ENCODE measurements around the gene C1QTNF5. TPM values are rescaled to one million over a fixed set of nuclear protein-coding genes. Genes with fewer than 3 reads are reported as not detected.
A peak's percentile ranks its signal among the peaks of the same experiment; 100 is the strongest.

The C1QTNF5 gene
- total and polyA plus RNA-seq, 2 experiments from 2014 or later, result 5.8 to 8.0 TPM

DNA sequence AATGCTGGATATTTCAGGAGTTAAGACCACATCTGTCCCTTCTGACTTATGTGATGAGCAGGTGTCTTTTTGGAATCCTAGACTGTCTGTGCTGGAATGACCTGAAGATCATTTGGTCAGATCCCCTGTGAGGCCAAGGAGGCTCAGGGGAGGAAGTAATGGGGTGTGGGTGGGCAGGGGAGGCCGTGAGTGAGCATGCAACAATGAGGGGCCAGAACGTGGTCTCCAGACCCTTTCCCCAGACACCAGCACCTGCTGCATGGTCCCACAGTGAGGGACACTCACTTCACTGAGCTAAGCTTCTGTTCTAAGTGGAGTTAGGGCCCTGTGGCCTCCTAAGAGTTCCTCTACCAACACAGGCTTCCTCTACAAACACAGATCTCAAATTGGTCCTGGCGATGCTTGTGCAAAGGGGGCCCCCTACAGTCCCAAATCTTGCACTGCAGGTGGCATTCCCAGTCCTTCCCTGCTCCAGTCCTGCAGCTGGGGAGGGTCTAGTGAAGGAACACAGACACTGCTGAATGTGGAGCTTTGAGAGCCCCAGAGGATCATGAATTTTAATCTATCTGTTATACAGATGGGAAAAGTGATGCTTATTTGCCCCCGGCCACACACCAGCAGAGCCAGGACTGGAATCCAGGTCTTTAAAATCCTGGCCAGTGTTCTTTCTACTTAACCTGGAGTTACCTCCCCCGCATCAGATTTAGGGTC is 33.4 kb upstream of the C1QTNF5 start:
- H3K9me3 ChIP-seq (ENCODE audit: low read depth), result no peaks in the 10 kb centered on the region

DNA sequence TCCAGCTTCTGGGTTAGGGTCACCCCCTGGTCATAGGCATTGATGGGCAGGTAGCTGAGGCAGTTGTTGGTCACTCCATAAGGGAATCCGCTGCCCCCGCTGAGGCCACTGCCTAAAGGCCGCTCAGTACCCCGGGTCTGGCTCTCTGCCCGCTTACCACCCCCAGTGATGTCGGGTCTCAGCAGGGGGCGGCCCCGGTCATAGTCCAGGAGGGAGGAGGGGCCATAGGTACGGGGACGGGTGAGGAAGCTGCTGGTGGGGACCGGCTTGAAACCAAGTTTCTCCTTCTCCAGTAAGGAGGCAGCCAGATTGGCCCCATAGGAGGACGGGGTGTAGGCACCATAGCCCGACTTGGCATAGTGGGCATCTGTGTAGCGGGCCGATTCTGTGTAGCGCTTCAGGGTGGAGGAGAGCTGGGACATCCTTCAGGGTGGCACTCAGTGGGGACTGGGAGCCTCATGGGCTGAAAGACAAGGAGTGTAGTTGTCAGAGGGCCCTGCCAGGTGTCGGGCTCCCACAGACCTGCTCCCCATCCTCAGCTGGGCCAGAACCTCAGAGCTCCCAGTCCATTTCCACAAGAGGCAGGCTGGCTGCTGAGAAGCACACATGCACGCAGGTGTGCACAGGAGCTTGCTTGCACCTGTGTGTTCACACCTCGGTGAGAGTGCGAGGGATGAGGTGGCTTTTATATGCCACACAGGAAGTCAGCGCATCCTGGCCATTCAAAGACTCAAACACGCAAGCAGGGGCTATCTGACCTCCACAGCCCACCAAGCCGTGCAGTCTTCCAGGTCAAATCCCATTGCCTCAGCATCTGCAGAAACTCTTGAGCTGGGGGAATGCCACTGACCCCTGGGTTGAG is 32.6 kb upstream of the C1QTNF5 start:
- H3K27me3 ChIP-seq, result no peaks in the 10 kb centered on the region
- no peaks in the 10 kb centered on the region for H3K36me3 ChIP-seq
- no peaks in the 10 kb centered on the region for H3K9me3 ChIP-seq (ENCODE audit: low read depth)
- H3K27ac ChIP-seq, result no peak overlapping the region
- TF ChIP-seq, protein P1, sequence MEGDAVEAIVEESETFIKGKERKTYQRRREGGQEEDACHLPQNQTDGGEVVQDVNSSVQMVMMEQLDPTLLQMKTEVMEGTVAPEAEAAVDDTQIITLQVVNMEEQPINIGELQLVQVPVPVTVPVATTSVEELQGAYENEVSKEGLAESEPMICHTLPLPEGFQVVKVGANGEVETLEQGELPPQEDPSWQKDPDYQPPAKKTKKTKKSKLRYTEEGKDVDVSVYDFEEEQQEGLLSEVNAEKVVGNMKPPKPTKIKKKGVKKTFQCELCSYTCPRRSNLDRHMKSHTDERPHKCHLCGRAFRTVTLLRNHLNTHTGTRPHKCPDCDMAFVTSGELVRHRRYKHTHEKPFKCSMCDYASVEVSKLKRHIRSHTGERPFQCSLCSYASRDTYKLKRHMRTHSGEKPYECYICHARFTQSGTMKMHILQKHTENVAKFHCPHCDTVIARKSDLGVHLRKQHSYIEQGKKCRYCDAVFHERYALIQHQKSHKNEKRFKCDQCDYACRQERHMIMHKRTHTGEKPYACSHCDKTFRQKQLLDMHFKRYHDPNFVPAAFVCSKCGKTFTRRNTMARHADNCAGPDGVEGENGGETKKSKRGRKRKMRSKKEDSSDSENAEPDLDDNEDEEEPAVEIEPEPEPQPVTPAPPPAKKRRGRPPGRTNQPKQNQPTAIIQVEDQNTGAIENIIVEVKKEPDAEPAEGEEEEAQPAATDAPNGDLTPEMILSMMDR (IDR thresholded peaks at IDR 0.05; ENCODE audit: low read depth, low read length), result no peak
- peaks cover 86% of the 10 kb centered on the region for H3K4me1 ChIP-seq (ENCODE audit: low read depth)
- DNase-seq (ENCODE audit: low read depth in 1 of 2, low spot score in 1 of 2), result no peak
- no peak overlapping the region for H3K4me3 ChIP-seq

More for the DNA sequence above, 33.4 kb upstream of the C1QTNF5 start:
- Histone ChIP-seq H3K27me3 (no peaks in the 10 kb centered on the region), H3K4me3 (no peak overlapping the region), H3K27ac (no peak overlapping the region), H3K4me1 (ENCODE audit: low read depth) (peaks cover 85% of the 10 kb centered on the region), H3K36me3 (no peaks in the 10 kb centered on the region)
- TF ChIP-seq, protein P1 (IDR thresholded peaks at IDR 0.05; ENCODE audit: low read depth, low read length), result peak; percentile 96
- peak; percentile 83 to 89 for DNase-seq (ENCODE audit: low read depth in 1 of 2, low spot score in 1 of 2)

DNA sequence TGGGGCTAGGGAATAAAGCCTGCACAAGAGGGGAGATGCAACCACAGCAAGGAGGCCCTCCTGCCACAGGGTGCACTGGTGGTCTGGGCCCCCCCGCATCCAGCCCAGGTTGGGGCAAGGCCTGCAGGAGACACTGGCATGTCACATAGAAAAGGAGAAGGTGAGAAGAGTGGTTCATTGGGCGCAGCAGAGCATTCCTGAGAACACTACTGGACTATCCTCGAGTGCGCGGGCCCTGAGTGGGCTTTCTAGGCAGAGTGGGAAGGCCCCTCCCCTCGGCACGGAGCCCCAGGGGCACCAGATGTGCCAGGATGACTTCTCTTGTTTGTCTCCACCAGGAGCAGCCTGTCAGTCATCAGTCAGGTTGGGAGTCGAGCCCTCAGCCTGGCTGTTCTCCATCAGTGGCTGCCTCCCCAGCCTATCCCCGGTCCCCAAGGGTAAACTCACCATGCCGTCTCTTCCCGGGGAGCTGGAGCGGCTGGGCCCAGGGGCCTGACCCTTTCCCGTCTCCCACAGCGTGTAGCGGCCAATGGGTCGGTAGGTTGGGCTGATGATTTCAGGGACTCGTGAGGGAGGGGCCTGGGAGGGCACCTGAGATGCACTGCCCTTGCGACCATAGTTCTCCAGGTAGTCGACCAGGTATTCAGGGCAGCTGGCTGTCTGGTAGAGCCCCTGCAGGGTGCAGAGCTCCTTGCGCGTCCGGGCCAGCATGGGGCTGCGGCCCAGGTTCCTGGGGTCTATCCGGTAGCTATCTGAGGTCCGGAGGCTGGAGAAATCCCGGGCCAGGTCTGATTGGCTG is 31.8 kb upstream of the C1QTNF5 start:
- Histone ChIP-seq H3K4me3 (no peak overlapping the region), H3K4me1 (ENCODE audit: low read depth) (peaks cover 86% of the 10 kb centered on the region), H3K9me3 (ENCODE audit: low read depth) (no peaks in the 10 kb centered on the region), H3K36me3 (no peaks in the 10 kb centered on the region), H3K27ac (peak overlapping the region; percentile 88), H3K27me3 (no peaks in the 10 kb centered on the region)
- TF ChIP-seq, protein P1 (IDR thresholded peaks at IDR 0.05; ENCODE audit: low read depth, low read length), result no peak
- no peak for DNase-seq (ENCODE audit: low read depth in 1 of 2, low spot score in 1 of 2)

DNA sequence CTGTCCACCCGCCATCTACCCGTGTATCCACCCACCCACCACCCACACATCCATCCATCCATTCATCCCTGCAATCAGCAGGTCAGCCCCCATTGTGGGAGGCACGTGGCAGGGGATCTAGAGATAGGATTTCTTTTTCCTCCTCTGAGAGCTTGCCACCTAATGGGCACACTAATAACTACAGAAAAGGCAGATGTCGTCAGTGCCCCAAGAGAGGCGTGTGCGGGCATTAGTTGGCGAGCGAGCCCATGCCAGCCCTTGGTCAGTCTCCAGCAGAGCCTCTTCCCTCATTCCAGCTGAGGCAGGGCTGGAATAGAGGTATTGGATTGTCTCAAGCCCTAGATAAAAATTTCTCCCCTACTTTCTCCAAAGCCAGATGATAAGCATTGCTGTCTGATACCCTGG is 31.1 kb upstream of the C1QTNF5 start:
- Histone ChIP-seq H3K4me3 (no peak overlapping the region), H3K4me1 (ENCODE audit: low read depth) (peaks cover 81% of the 10 kb centered on the region), H3K27me3 (no peaks in the 10 kb centered on the region), H3K36me3 (no peaks in the 10 kb centered on the region), H3K27ac (peak overlapping the region; percentile 88), H3K9me3 (ENCODE audit: low read depth) (no peaks in the 10 kb centered on the region)
- no peak for DNase-seq (ENCODE audit: low read depth in 1 of 2, low spot score in 1 of 2)
- TF ChIP-seq, protein P1 (IDR thresholded peaks at IDR 0.05; ENCODE audit: low read depth, low read length), result no peak

DNA sequence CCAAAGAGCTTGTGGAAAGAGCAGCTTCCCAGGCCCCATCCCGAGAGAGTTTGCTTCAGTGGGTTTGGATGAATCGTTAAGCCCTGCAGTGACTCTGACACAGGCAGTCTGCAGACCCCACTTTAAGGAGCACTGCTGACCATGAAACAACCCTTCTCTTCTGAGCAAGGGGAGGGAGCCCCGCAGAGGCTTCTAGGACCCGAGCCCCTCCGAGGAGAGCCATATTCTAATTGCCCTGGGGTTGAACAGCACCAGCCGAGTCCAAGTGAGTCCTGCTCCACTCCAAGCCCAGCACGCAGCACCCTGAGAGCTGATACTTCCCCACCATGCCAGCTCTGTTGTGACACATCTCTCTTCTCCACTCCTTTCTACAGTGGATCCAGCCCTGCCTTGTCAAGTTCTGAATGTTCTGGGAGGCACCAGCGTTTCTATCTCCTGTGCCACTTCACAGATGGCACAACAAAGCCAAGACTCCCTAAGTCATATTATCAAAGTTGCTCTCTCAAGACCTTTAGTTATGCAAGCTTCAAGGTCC is 30.5 kb upstream of the C1QTNF5 start:
- no peak for DNase-seq (ENCODE audit: low read depth in 1 of 2, low spot score in 1 of 2)
- H3K27ac ChIP-seq, result peak overlapping the region; percentile 88
- H3K4me3 ChIP-seq, result no peak overlapping the region
- H3K36me3 ChIP-seq, result no peaks in the 10 kb centered on the region
- no peaks in the 10 kb centered on the region for H3K9me3 ChIP-seq (ENCODE audit: low read depth)
- no peaks in the 10 kb centered on the region for H3K27me3 ChIP-seq
- TF ChIP-seq, protein P1 (IDR thresholded peaks at IDR 0.05; ENCODE audit: low read depth, low read length), result no peak
- peaks cover 78% of the 10 kb centered on the region for H3K4me1 ChIP-seq (ENCODE audit: low read depth)
